ENCODE data around the gene SYT9. TPM values are rescaled to one million over a fixed set of nuclear protein-coding genes. Genes with fewer than 3 reads are reported as not detected.

SYT9 gene
- total RNA-seq, 2 donors from 2014 or later: 0.64 to 2.2 TPM

GRCh38 chr11:7454854-7455253 is 203.2 kb downstream of the SYT9 start:
- WGBS: 74% methylated on average over 2 of the region's 2 CpGs
- H3K4me1 ChIP-seq (replicated peaks): no peaks in the 10 kb centered on the region
- H3K27ac ChIP-seq: no peak overlapping the region
- H3K4me3 ChIP-seq: no peak overlapping the region
- intact Hi-C loops (cut with DNase I): loop anchor here (10.0 kb wide), 1 partner anchor 200 kb away; no protein-coding TSS in a partner anchor
- DNase-seq (ENCODE audit: low spot score): no peak
- H3K36me3 ChIP-seq: no peaks in the 10 kb centered on the region
- H3K9me3 ChIP-seq: no peaks in the 10 kb centered on the region
- no peaks in the 10 kb centered on the region for H3K27me3 ChIP-seq (replicated peaks; ENCODE audit: insufficient read depth)
- no peak for TF ChIP-seq POLR2AphosphoS5 (IDR thresholded peaks at IDR 0.05)
- TF ChIP-seq CTCF (IDR thresholded peaks at IDR 0.05): no peak
- TF ChIP-seq POLR2A (IDR thresholded peaks at IDR 0.05): no peak

- no peaks in the 10 kb centered on the region for H3K27me3 ChIP-seq (replicated peaks; ENCODE audit: insufficient read depth)
- TF ChIP-seq POLR2AphosphoS5 (IDR thresholded peaks at IDR 0.05) (no peak), CTCF (IDR thresholded peaks at IDR 0.05) (no peak), POLR2A (IDR thresholded peaks at IDR 0.05) (no peak)
- intact Hi-C loops (cut with DNase I): loop anchor here (10.0 kb wide), 1 partner anchor 198 kb away; no protein-coding TSS in a partner anchor
Observed at GRCh38 chr11:7457211-7457610, 205.5 kb downstream of the SYT9 start.

GRCh38 chr11:7462706-7463105 is 211.0 kb downstream of the SYT9 start:
- DNase-seq (ENCODE audit: low spot score): no peak
- no peaks in the 10 kb centered on the region for H3K36me3 ChIP-seq
- intact Hi-C loops (cut with DNase I): no loop called here
- H3K4me1 ChIP-seq (replicated peaks): no peaks in the 10 kb centered on the region
- 83% methylated on average over 1 of the region's 1 CpG for WGBS
- no peaks in the 10 kb centered on the region for H3K27me3 ChIP-seq (replicated peaks; ENCODE audit: insufficient read depth)
- H3K27ac ChIP-seq: no peak overlapping the region
- no peak for TF ChIP-seq POLR2A (IDR thresholded peaks at IDR 0.05)
- no peak for TF ChIP-seq POLR2AphosphoS5 (IDR thresholded peaks at IDR 0.05)
- no peak for TF ChIP-seq CTCF (IDR thresholded peaks at IDR 0.05)
- H3K9me3 ChIP-seq: no peaks in the 10 kb centered on the region
- no peak overlapping the region for H3K4me3 ChIP-seq

More at GRCh38 chr11:7457211-7457610, 205.5 kb downstream of the SYT9 start:
- Histone ChIP-seq H3K4me1 (replicated peaks) (no peaks in the 10 kb centered on the region), H3K9me3 (no peaks in the 10 kb centered on the region), H3K36me3 (no peaks in the 10 kb centered on the region), H3K4me3 (no peak overlapping the region), H3K27ac (no peak overlapping the region)
- WGBS: 53% methylated on average over 1 of the region's 1 CpG
- DNase-seq (ENCODE audit: low spot score): no peak

- H3K36me3 ChIP-seq: no peaks in the 10 kb centered on the region
- no peak for TF ChIP-seq POLR2A (IDR thresholded peaks at IDR 0.05)
- no peak overlapping the region for H3K27ac ChIP-seq
- H3K9me3 ChIP-seq: no peaks in the 10 kb centered on the region
- no peaks in the 10 kb centered on the region for H3K4me1 ChIP-seq (replicated peaks)
- intact Hi-C loops (cut with DNase I): no loop called here
- H3K4me3 ChIP-seq: no peak overlapping the region
- no peaks in the 10 kb centered on the region for H3K27me3 ChIP-seq (replicated peaks; ENCODE audit: insufficient read depth)
- no peak for DNase-seq (ENCODE audit: low spot score)
- 98% methylated on average over 2 of the region's 2 CpGs for WGBS
Observed at GRCh38 chr11:7467652-7468051, 215.9 kb downstream of the SYT9 start.

GRCh38 chr11:7469351-7469865 is 217.7 kb downstream of the SYT9 start:
- no peak for TF ChIP-seq CTCF (IDR thresholded peaks at IDR 0.05)
- TF ChIP-seq POLR2A (IDR thresholded peaks at IDR 0.05): no peak
- TF ChIP-seq POLR2AphosphoS5 (IDR thresholded peaks at IDR 0.05): no peak
- no peak overlapping the region for H3K27ac ChIP-seq
- H3K9me3 ChIP-seq: no peaks in the 10 kb centered on the region
- WGBS: 95% methylated on average over 5 of the region's 5 CpGs
- H3K27me3 ChIP-seq (replicated peaks; ENCODE audit: insufficient read depth): no peaks in the 10 kb centered on the region
- H3K4me1 ChIP-seq (replicated peaks): no peaks in the 10 kb centered on the region
- no peak for DNase-seq (ENCODE audit: low spot score)
- no peaks in the 10 kb centered on the region for H3K36me3 ChIP-seq
- no peak overlapping the region for H3K4me3 ChIP-seq
- intact Hi-C loops (cut with DNase I): no loop called here

Measured in prostate gland (tissue), 2 donors.